ENCODE results near the gene RXRA.

The RXRA gene

DNA sequence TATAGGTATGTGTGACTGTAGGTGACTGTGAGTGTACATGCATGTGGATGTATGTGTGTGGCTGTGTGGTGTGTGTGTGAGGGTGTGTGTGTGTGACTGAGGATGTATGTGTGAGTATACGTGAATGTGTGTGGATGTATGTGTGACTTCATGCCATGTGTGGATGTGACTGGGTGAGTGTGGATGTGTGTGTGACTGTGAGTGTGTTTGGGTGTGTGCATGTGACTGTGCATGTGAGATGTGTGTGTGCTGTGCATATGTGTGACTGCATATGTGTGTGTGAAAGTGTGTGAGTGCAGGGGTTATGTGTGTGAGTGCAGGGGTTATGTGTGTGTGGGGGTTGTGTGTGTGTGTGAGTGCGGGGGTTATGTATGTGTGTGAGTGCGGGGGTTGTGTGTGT, 42.3 kb downstream of the RXRA start:
- 100% methylated on average over 1 of the region's 3 CpGs for WGBS (ENCODE audit: insufficient coverage)
- Histone ChIP-seq H3K36me3 (ENCODE audit: control insufficient read depth in 4 of 4, insufficient read depth in 4 of 4, low read length in 3 of 4) (no peaks in the 10 kb centered on the region), H3K9me3 (ENCODE audit: control extremely low read depth in 1 of 5, control insufficient read depth in 4 of 5, insufficient read depth in 2 of 5, low read depth in 1 of 5, low read length in 4 of 5) (no peaks in the 10 kb centered on the region), H3K4me3 (ENCODE audit: control insufficient read depth in 1 of 7, extremely low read depth in 1 of 7, insufficient read depth in 4 of 7, low read depth in 2 of 7, low read length in 6 of 7) (no peak overlapping the region), H3K27me3 (replicated peaks in 2 of 5; ENCODE audit: control insufficient read depth in 4 of 5, insufficient read depth in 5 of 5, low read length in 4 of 5) (no peaks in the 10 kb centered on the region), H3K4me1 (ENCODE audit: control extremely low read depth in 1 of 4, control insufficient read depth in 4 of 4, insufficient read depth in 4 of 4, low read length in 3 of 4) (peaks cover 0 to 87% (median 33%) of the 10 kb centered on the region in 4 experiments), H3K27ac (ENCODE audit: insufficient read depth in 1 of 2, low read depth in 1 of 2, low read length in 2 of 2, poor library complexity in 1 of 2, severe bottlenecking in 2 of 2) (no peak overlapping the region)
- DNase-seq, result no peak
- POLR2A ChIA-PET, result no interaction called here
- CTCF ChIA-PET, result interaction anchor here (1.9 kb wide), 1 partner anchor 10 kb away, joined by 4 read pairs; no protein-coding TSS in a partner anchor

DNA sequence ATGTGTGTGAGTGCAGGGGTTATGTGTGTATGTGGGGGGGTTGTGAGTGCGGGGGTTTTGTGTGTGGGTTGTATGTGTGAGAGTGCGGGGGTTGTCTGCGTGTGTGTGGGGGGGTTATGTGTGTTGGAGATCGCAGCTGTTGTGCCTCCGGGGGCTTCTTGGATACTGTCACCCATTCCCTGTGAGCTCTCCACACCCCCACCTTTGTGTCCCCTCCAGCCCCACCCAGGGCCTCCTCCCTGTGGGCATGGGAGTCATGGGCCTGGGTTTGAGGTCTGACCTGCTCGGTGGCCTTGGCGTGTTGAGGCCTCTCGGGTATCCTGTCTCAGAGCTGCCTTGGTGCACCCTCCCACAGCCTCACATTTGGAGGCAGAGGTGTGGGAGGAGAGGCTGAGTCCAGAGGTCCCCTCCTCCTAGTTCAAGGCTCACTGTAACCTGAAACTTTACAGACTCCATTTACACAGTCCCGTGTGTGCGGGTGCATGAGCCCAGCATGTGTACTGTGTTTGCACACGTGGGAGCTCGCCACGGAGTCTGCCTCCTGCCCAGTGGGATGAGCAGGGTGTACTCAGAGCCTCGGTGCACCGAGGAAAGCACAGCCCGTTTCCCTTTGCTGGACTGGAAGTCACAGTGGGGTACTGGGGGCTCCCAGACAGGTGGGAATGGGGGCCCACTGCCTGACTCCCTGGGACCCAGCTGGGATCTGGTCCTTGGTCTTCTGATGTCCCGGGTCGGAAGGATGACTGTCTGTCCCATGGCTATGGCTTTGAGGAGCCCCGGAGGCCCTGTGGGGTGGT, 43.4 kb downstream of the RXRA start:
- CTCF ChIA-PET, result interaction anchor here (0.6 kb wide), 1 partner anchor 33 kb away, joined by 3 read pairs; no protein-coding TSS in a partner anchor
- Histone ChIP-seq H3K4me3 (ENCODE audit: control insufficient read depth in 1 of 7, extremely low read depth in 1 of 7, insufficient read depth in 4 of 7, low read depth in 2 of 7, low read length in 6 of 7) (no peak overlapping the region), H3K4me1 (ENCODE audit: control extremely low read depth in 1 of 4, control insufficient read depth in 4 of 4, insufficient read depth in 4 of 4, low read length in 3 of 4) (peaks cover 0 to 89% (median 39%) of the 10 kb centered on the region in 4 experiments), H3K27ac (ENCODE audit: insufficient read depth in 1 of 2, low read depth in 1 of 2, low read length in 2 of 2, poor library complexity in 1 of 2, severe bottlenecking in 2 of 2) (no peak overlapping the region), H3K36me3 (ENCODE audit: control insufficient read depth in 4 of 4, insufficient read depth in 4 of 4, low read length in 3 of 4) (no peaks in the 10 kb centered on the region), H3K27me3 (replicated peaks in 2 of 5; ENCODE audit: control insufficient read depth in 4 of 5, insufficient read depth in 5 of 5, low read length in 4 of 5) (no peaks in the 10 kb centered on the region), H3K9me3 (ENCODE audit: control extremely low read depth in 1 of 5, control insufficient read depth in 4 of 5, insufficient read depth in 2 of 5, low read depth in 1 of 5, low read length in 4 of 5) (no peaks in the 10 kb centered on the region)
- 97% methylated on average over 16 of the region's 19 CpGs for WGBS (ENCODE audit: insufficient coverage)
- DNase-seq, result no peak
- POLR2A ChIA-PET, result no interaction called here

DNA sequence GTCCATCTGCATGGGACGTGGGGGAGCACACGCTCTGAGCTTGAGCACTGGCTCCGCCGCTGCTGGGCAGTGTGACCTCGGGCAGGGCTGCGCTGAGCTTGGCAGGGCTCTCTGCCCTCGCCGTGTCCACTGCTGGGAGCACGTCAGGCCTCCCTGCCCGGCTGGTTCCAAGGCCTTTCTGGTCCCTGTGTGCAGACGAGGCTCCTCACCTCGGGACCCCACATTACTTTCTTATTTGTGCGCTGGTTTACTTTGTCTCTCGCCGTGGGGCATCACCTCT, 43.9 kb downstream of the RXRA start:
- H3K4me3 ChIP-seq (ENCODE audit: control insufficient read depth in 1 of 7, extremely low read depth in 1 of 7, insufficient read depth in 4 of 7, low read depth in 2 of 7, low read length in 6 of 7), result no peak overlapping the region
- H3K9me3 ChIP-seq (ENCODE audit: control extremely low read depth in 1 of 5, control insufficient read depth in 4 of 5, insufficient read depth in 2 of 5, low read depth in 1 of 5, low read length in 4 of 5), result no peaks in the 10 kb centered on the region
- no peak for DNase-seq
- ChIA-PET POLR2A (no interaction called here), CTCF (interaction anchor here (0.6 kb wide), 1 partner anchor 33 kb away, joined by 3 read pairs; no protein-coding TSS in a partner anchor)
- H3K27ac ChIP-seq (ENCODE audit: insufficient read depth in 1 of 2, low read depth in 1 of 2, low read length in 2 of 2, poor library complexity in 1 of 2, severe bottlenecking in 2 of 2), result no peak overlapping the region
- no peaks in the 10 kb centered on the region for H3K36me3 ChIP-seq (ENCODE audit: control insufficient read depth in 4 of 4, insufficient read depth in 4 of 4, low read length in 3 of 4)
- H3K27me3 ChIP-seq (replicated peaks in 2 of 5; ENCODE audit: control insufficient read depth in 4 of 5, insufficient read depth in 5 of 5, low read length in 4 of 5), result no peaks in the 10 kb centered on the region
- 99% methylated on average over 15 of the region's 15 CpGs for WGBS (ENCODE audit: insufficient coverage)
- peaks cover 0 to 89% (median 44%) of the 10 kb centered on the region in 4 experiments for H3K4me1 ChIP-seq (ENCODE audit: control extremely low read depth in 1 of 4, control insufficient read depth in 4 of 4, insufficient read depth in 4 of 4, low read length in 3 of 4)

- Histone ChIP-seq H3K9me3 (ENCODE audit: control extremely low read depth in 1 of 5, control insufficient read depth in 4 of 5, insufficient read depth in 2 of 5, low read depth in 1 of 5, low read length in 4 of 5) (no peaks in the 10 kb centered on the region), H3K27ac (ENCODE audit: insufficient read depth in 1 of 2, low read depth in 1 of 2, low read length in 2 of 2, poor library complexity in 1 of 2, severe bottlenecking in 2 of 2) (no peak overlapping the region), H3K4me1 (ENCODE audit: control extremely low read depth in 1 of 4, control insufficient read depth in 4 of 4, insufficient read depth in 4 of 4, low read length in 3 of 4) (peaks cover 0 to 89% (median 45%) of the 10 kb centered on the region in 4 experiments), H3K27me3 (replicated peaks in 2 of 5; ENCODE audit: control insufficient read depth in 4 of 5, insufficient read depth in 5 of 5, low read length in 4 of 5) (no peaks in the 10 kb centered on the region), H3K4me3 (ENCODE audit: control insufficient read depth in 1 of 7, extremely low read depth in 1 of 7, insufficient read depth in 4 of 7, low read depth in 2 of 7, low read length in 6 of 7) (no peak overlapping the region), H3K36me3 (ENCODE audit: control insufficient read depth in 4 of 4, insufficient read depth in 4 of 4, low read length in 3 of 4) (no peaks in the 10 kb centered on the region)
- CTCF ChIA-PET, result no interaction called here
- DNase-seq, result no peak
- whole genome bisulfite sequencing (ENCODE audit: insufficient coverage), result over 99% methylated on average over 13 of the region's 16 CpGs
- POLR2A ChIA-PET, result no interaction called here
These were observed 44.4 kb downstream of the RXRA start for GRCh38 chr9:134370638-134371037.

DNA sequence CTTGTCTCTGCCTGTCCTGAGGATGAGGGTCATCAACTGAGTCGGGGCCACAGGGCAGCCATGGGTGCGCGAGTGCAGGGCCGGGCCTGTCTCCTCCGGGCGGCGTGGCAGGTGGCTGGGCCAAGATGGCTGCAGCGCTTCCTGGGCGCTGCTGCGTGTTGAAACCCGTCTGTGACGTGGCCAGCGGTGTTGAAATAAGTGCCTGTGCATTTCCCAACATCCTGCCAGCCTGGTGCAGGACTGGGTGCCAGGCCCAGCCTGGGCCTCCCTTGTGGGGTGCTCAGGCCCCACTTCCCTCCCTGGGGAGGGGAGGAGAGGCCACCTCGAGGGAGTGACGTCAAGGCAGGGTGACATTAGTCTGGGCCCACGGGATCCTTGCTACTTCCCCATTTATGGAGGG, 45.5 kb downstream of the RXRA start:
- H3K27me3 ChIP-seq (replicated peaks in 2 of 5; ENCODE audit: control insufficient read depth in 4 of 5, insufficient read depth in 5 of 5, low read length in 4 of 5), result no peaks in the 10 kb centered on the region
- no peaks in the 10 kb centered on the region for H3K9me3 ChIP-seq (ENCODE audit: control extremely low read depth in 1 of 5, control insufficient read depth in 4 of 5, insufficient read depth in 2 of 5, low read depth in 1 of 5, low read length in 4 of 5)
- DNase-seq, result no peak
- peak overlapping the region in 1 of 7 experiments; percentile 4 for H3K4me3 ChIP-seq (ENCODE audit: control insufficient read depth in 1 of 7, extremely low read depth in 1 of 7, insufficient read depth in 4 of 7, low read depth in 2 of 7, low read length in 6 of 7)
- H3K36me3 ChIP-seq (ENCODE audit: control insufficient read depth in 4 of 4, insufficient read depth in 4 of 4, low read length in 3 of 4), result no peaks in the 10 kb centered on the region
- CTCF ChIA-PET, result no interaction called here
- POLR2A ChIA-PET, result interaction anchor here (0.6 kb wide), 1 partner anchor 127 kb away, joined by 5 read pairs; no protein-coding TSS in a partner anchor
- WGBS (ENCODE audit: insufficient coverage), result 94% methylated on average over 13 of the region's 16 CpGs
- no peak overlapping the region for H3K27ac ChIP-seq (ENCODE audit: insufficient read depth in 1 of 2, low read depth in 1 of 2, low read length in 2 of 2, poor library complexity in 1 of 2, severe bottlenecking in 2 of 2)
- H3K4me1 ChIP-seq (ENCODE audit: control extremely low read depth in 1 of 4, control insufficient read depth in 4 of 4, insufficient read depth in 4 of 4, low read length in 3 of 4), result peaks cover 0 to 89% (median 44%) of the 10 kb centered on the region in 4 experiments

GRCh38 chr9:134372581-134373267, 46.5 kb downstream of the RXRA start:
- no peak for DNase-seq
- CTCF ChIA-PET, result interaction anchor here (1.0 to 1.7 kb wide), 4 partner anchors 11 to 201 kb away, joined by 3 to 5 read pairs (median 4); no protein-coding TSS in a partner anchor
- Histone ChIP-seq H3K4me1 (ENCODE audit: control extremely low read depth in 1 of 4, control insufficient read depth in 4 of 4, insufficient read depth in 4 of 4, low read length in 3 of 4) (peaks cover 0 to 85% (median 51%) of the 10 kb centered on the region in 4 experiments), H3K27ac (ENCODE audit: insufficient read depth in 1 of 2, low read depth in 1 of 2, low read length in 2 of 2, poor library complexity in 1 of 2, severe bottlenecking in 2 of 2) (no peak overlapping the region), H3K9me3 (ENCODE audit: control extremely low read depth in 1 of 5, control insufficient read depth in 4 of 5, insufficient read depth in 2 of 5, low read depth in 1 of 5, low read length in 4 of 5) (no peaks in the 10 kb centered on the region), H3K27me3 (replicated peaks in 2 of 5; ENCODE audit: control insufficient read depth in 4 of 5, insufficient read depth in 5 of 5, low read length in 4 of 5) (no peaks in the 10 kb centered on the region), H3K36me3 (ENCODE audit: control insufficient read depth in 4 of 4, insufficient read depth in 4 of 4, low read length in 3 of 4) (peaks cover 0 to 2% (median 0%) of the 10 kb centered on the region in 4 experiments), H3K4me3 (ENCODE audit: control insufficient read depth in 1 of 7, extremely low read depth in 1 of 7, insufficient read depth in 4 of 7, low read depth in 2 of 7, low read length in 6 of 7) (no peak overlapping the region)
- POLR2A ChIA-PET, result no interaction called here
- WGBS (ENCODE audit: insufficient coverage), result 78% methylated on average over 13 of the region's 16 CpGs

DNA sequence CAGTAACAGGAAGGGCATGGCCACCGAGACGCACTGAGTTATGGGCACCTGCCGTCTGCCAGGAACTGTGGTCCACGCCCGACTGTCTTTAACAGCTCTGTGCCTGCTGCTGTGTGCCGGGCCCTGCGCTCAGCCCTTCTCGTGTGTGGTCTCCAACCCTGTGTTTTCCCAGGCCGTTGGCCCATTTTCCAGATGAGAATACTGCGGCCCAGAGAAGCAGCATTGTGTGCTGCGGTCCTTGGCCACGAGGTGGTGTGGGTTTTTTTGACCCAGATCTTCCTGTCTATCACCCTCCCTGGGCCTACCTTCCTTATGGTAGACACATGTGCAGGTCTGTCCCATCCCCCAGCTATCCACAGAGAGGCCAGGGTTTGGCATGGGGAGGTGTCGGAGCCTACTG, 47.0 kb downstream of the RXRA start:
- ChIA-PET POLR2A (no interaction called here), CTCF (interaction anchor here (1.0 to 1.7 kb wide), 4 partner anchors 10 to 202 kb away, joined by 3 to 5 read pairs (median 4); no protein-coding TSS in a partner anchor)
- Histone ChIP-seq H3K9me3 (ENCODE audit: control extremely low read depth in 1 of 5, control insufficient read depth in 4 of 5, insufficient read depth in 2 of 5, low read depth in 1 of 5, low read length in 4 of 5) (no peaks in the 10 kb centered on the region), H3K27me3 (replicated peaks in 2 of 5; ENCODE audit: control insufficient read depth in 4 of 5, insufficient read depth in 5 of 5, low read length in 4 of 5) (no peaks in the 10 kb centered on the region), H3K27ac (ENCODE audit: insufficient read depth in 1 of 2, low read depth in 1 of 2, low read length in 2 of 2, poor library complexity in 1 of 2, severe bottlenecking in 2 of 2) (no peak overlapping the region), H3K36me3 (ENCODE audit: control insufficient read depth in 4 of 4, insufficient read depth in 4 of 4, low read length in 3 of 4) (peaks cover 0 to 2% (median 0%) of the 10 kb centered on the region in 4 experiments), H3K4me3 (ENCODE audit: control insufficient read depth in 1 of 7, extremely low read depth in 1 of 7, insufficient read depth in 4 of 7, low read depth in 2 of 7, low read length in 6 of 7) (no peak overlapping the region), H3K4me1 (ENCODE audit: control extremely low read depth in 1 of 4, control insufficient read depth in 4 of 4, insufficient read depth in 4 of 4, low read length in 3 of 4) (peaks cover 0 to 85% (median 56%) of the 10 kb centered on the region in 4 experiments)
- WGBS (ENCODE audit: insufficient coverage), result 85% methylated on average over 13 of the region's 13 CpGs
- DNase-seq, result no peak

Measured in common myeloid progenitor, CD34-positive (primary cell).